Body of pancreas (tissue), 4 donors: ENCODE measurements around the gene LNX1. TPM values are rescaled to one million over a fixed set of nuclear protein-coding genes. Genes with fewer than 3 reads are reported as not detected.

Experiments used
- ATAC-seq: fragments of 150-250 bp; one replicate; pipeline ENCODE4 v1.9.1; 2016
- DNase-seq, 4 donors: peaks; one replicate each; pipeline ENCODE4 v3.0.0-alpha.2; 2019
- H3K27ac ChIP-seq, 4 donors: fragments of 200-600 bp; sonication (generic); 1 replicate in 3 of 4; 2 replicates in 1 of 4; pipeline versions ENCODE4 v1.5.1 to v1.6.1; 2016 to 2019; ENCODE audit warnings: mild to moderate bottlenecking in 1 of 4, mixed read lengths in 1 of 4, moderate library complexity in 1 of 4
- H3K27me3 ChIP-seq, 2 donors: fragments of 200-600 bp; sonication (generic); one replicate each; pipeline ENCODE4 v1.6.0; 2016; ENCODE audit warnings: mild to moderate bottlenecking in 1 of 2
- H3K36me3 ChIP-seq, 2 donors: fragments of 200-600 bp; sonication (generic); replicated peaks in 1 of 2; 2 replicates each; pipeline ENCODE4 v1.5.1; 2016; ENCODE audit warnings: low read depth in 2 of 2; ENCODE audit not compliant: insufficient read depth in 1 of 2
- H3K4me1 ChIP-seq: fragments of 200-600 bp; sonication (generic); one replicate; pipeline ENCODE4 v1.6.0; 2016
- H3K4me3 ChIP-seq, 2 donors: fragments of 200-600 bp; sonication (generic); 1 replicate in 1 of 2; 2 replicates in 1 of 2; pipeline ENCODE4 v1.5.1; 2016 to 2019
- H3K9me3 ChIP-seq, 3 donors: fragments of 200-600 bp; sonication (generic); 1 replicate in 2 of 3; 2 replicates in 1 of 3; pipeline ENCODE4 v1.5.1; 2016
- POLR2A ChIP-seq, 3 donors: fragments of 450-650 bp; IDR thresholded peaks; one replicate each; pipeline ENCODE4 v1.6.1; 2016; ENCODE audit warnings: antibody characterized with exemption in 3 of 3, mild to moderate bottlenecking in 2 of 3
- WGBS, 2 donors: methylation state at CpG; one replicate each; pipeline ENCODE4 v1.1.5; 2017; 5-methylcytosine and 5-hydroxymethylcytosine counted together
- intact Hi-C: fragments of 100-400 bp; cut with DNase I; formaldehyde crosslinking; loops from one replicate; pipeline ENCODE4 v1.15.1; 2023
- total RNA-seq, 2 donors: library from RNA; depleted of rRNA; stranded (reverse); fragments of >200 nt; gene quantifications; one replicate each; pipeline ENCODE4 v1.1.0, GENCODE V29; 2016
- TF ChIP-seq, protein P1 (sequence below), 7 experiments: fragments of 450-650 bp in 4 of 7; fragments of 200-600 bp in 3 of 7; sonication (generic) in 3 of 7; IDR thresholded peaks; one replicate each; pipeline ENCODE4 v1.5.1; 2016 to 2019; ENCODE audit warnings: antibody characterized with exemption in 7 of 7

The LNX1 gene
- total RNA-seq, 2 donors from 2014 or later: 15.2 to 17.1 TPM

DNA sequence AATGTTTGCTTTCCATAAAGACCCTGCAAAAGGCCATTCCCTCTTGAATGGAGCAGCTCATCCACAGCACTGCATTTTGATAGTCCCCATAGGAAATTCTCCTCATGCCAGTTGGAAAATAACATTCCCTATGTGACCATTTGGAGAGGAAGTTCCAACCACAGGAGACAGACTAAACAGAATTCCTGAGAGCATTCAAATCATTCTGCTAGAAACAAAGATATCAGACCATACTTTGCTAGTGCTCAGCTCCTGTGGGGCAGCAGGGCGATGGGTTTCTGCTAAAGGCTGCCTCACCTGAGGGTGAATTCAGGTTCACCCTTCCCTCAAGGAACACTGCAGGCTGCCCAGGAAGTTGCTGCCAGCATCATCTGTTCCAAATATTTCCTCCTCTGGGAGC is 58.8 kb downstream of the LNX1 start:
- 67 to 100% methylated on average over 1 of the region's 1 CpG for WGBS, 2 donors
- Histone ChIP-seq H3K4me1 (no peaks in the 10 kb centered on the region), H3K9me3 (no peaks in the 10 kb centered on the region), H3K27me3 (no peaks in the 10 kb centered on the region), H3K36me3 (peaks cover 0 to 1% of the 10 kb centered on the region in 2 donors), H3K27ac (no peak overlapping the region), H3K4me3 (no peak overlapping the region)
- intact Hi-C loops: no loop called here
- DNase-seq: no peak
- no peak for ATAC-seq
- TF ChIP-seq POLR2A (IDR thresholded peaks at IDR 0.05): no peak
- TF ChIP-seq, protein P1, sequence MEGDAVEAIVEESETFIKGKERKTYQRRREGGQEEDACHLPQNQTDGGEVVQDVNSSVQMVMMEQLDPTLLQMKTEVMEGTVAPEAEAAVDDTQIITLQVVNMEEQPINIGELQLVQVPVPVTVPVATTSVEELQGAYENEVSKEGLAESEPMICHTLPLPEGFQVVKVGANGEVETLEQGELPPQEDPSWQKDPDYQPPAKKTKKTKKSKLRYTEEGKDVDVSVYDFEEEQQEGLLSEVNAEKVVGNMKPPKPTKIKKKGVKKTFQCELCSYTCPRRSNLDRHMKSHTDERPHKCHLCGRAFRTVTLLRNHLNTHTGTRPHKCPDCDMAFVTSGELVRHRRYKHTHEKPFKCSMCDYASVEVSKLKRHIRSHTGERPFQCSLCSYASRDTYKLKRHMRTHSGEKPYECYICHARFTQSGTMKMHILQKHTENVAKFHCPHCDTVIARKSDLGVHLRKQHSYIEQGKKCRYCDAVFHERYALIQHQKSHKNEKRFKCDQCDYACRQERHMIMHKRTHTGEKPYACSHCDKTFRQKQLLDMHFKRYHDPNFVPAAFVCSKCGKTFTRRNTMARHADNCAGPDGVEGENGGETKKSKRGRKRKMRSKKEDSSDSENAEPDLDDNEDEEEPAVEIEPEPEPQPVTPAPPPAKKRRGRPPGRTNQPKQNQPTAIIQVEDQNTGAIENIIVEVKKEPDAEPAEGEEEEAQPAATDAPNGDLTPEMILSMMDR (IDR thresholded peaks at IDR 0.05): no peak

DNA sequence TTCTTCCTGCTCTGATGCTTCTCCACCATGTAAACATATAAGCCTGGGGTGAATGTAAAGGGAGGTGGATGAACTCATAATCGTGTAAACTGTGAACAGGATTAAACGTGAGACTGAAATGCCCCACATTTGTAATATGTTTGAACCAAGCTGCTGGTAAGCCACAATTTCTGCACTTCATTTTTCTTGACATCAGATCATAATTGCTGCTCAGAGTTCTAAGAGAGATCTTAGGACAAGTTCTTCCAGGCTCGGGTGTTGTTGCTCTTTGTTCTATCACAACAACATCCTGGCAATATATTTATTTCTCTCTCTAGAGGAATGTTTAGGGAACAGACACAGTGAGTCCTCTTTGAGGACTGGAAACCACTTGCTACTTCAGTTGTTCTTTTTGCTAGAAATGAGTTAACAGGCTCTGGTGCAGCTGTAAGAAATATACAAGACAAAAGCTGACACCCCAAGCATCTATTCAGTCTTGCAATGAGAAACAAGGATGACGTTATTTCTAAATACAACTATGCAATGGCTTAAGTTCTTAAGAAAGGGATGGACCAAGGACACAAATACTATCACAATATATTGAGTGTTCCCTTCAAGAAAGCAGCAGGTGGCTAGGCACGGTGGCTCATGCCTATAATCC is 59.6 kb downstream of the LNX1 start:
- Histone ChIP-seq H3K36me3 (peaks cover 0 to 1% of the 10 kb centered on the region in 2 donors), H3K4me3 (no peak overlapping the region), H3K27ac (no peak overlapping the region), H3K27me3 (no peaks in the 10 kb centered on the region), H3K9me3 (no peaks in the 10 kb centered on the region), H3K4me1 (no peaks in the 10 kb centered on the region)
- DNase-seq (no peak), ATAC-seq (no peak)
- intact Hi-C loops: no loop called here
- WGBS, 2 donors: 85 to 91% methylated on average over 5 of the region's 5 CpGs
- TF ChIP-seq, protein P1 (IDR thresholded peaks at IDR 0.05): no peak

DNA sequence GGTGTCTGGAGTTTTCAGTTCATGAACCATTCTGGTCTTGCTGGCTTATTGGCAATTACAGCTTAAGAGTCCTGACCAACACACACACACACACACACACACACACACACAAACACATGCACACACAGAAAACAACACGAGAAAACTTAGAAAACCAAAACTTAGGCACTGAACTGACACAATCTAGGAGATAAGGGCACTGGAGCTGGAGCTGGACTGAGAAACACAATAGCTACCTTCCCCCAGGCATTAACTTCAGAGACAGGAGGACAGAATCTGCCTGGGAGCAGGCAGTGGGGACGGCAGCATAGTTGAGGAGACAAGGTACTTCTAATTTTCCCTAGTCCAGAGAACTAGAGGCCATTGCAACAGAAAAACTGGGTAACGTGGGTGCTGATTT is 62.3 kb downstream of the LNX1 start:
- Histone ChIP-seq H3K9me3 (no peaks in the 10 kb centered on the region), H3K27me3 (no peaks in the 10 kb centered on the region), H3K4me1 (no peaks in the 10 kb centered on the region), H3K4me3 (no peak overlapping the region), H3K27ac (no peak overlapping the region), H3K36me3 (peaks cover 0 to 1% of the 10 kb centered on the region in 2 donors)
- ATAC-seq: no peak
- TF ChIP-seq, protein P1 (IDR thresholded peaks at IDR 0.05): no peak
- TF ChIP-seq POLR2A (IDR thresholded peaks at IDR 0.05): no peak
- intact Hi-C loops: no loop called here
- WGBS, 2 donors: 78 to 89% methylated on average over 3 of the region's 3 CpGs
- DNase-seq: no peak

DNA sequence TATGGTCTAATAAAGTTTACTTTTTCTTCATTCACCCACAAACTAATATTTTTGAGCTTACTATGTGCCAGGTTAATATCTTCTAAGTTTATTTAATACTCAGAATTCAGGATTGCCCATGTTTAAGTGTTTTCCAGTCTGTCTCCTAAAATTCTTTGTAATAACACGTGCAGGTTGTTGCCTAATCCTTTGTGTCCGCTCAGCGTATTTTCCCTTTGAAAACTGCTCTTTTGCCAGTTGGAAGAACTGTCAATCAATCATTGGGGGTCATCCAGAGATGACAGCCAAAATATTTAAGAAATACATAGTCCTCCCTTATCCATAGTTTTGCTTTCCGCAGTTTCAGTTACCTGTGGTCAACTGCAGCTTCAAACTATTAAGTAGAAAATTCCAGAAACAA is 63.4 kb downstream of the LNX1 start:
- Histone ChIP-seq H3K4me3 (no peak overlapping the region), H3K4me1 (peaks cover 8% of the 10 kb centered on the region), H3K9me3 (no peaks in the 10 kb centered on the region), H3K27me3 (no peaks in the 10 kb centered on the region), H3K27ac (no peak overlapping the region), H3K36me3 (no peaks in the 10 kb centered on the region)
- intact Hi-C loops: no loop called here
- no peak for DNase-seq
- 91 to 92% methylated on average over 4 of the region's 4 CpGs for WGBS, 2 donors
- TF ChIP-seq, protein P1 (IDR thresholded peaks at IDR 0.05): no peak
- no peak for TF ChIP-seq POLR2A (IDR thresholded peaks at IDR 0.05)
- ATAC-seq: no peak

DNA sequence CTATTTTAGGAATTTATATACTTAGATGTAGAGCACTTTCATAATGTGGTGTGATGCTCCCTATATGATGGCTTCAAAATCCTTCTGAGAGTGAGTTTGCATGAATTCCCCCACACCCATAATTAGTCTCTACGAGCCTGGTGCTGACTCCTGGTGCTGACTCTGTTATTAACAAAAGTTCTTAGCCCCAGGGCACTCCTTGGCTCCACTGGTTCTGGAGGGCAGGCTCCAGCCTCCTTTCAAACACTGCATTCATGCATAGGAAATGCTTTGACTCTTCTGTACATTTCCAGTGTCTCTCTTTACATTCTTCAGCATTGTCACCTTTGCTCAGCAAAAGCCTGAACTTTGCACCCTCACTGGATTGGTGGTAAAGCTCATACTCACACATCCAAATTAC is 64.0 kb downstream of the LNX1 start:
- Histone ChIP-seq H3K27me3 (no peaks in the 10 kb centered on the region), H3K27ac (no peak overlapping the region), H3K4me3 (no peak overlapping the region), H3K9me3 (no peaks in the 10 kb centered on the region), H3K4me1 (peaks cover 14% of the 10 kb centered on the region), H3K36me3 (no peaks in the 10 kb centered on the region)
- WGBS, 2 donors: 80 to 81% methylated on average over 1 of the region's 1 CpG
- intact Hi-C loops: no loop called here
- ATAC-seq (no peak), DNase-seq (no peak)
- TF ChIP-seq, protein P1 (IDR thresholded peaks at IDR 0.05): no peak
- TF ChIP-seq POLR2A (IDR thresholded peaks at IDR 0.05): no peak
